H9 (cell line): Measurements from ENCODE around the gene ATG13. TPM values are rescaled to one million over a fixed set of nuclear protein-coding genes. Genes with fewer than 3 reads are reported as not detected.

Source experiments
- DNase-seq: peaks from one replicate; pipeline ENCODE4 v3.0.0-alpha.2; 2017
- H2AFZ ChIP-seq: one replicate; pipeline ENCODE4 v1.6.1; 2013; ENCODE audit warnings: mild to moderate bottlenecking, low read length, control low read depth, moderate library complexity
- H2AK5ac ChIP-seq: 2 replicates; pipeline ENCODE4 v1.6.1; 2013; ENCODE audit warnings: low read length, control low read depth, mixed read lengths; ENCODE audit not compliant: insufficient read length
- H2BK120ac ChIP-seq: one replicate; pipeline ENCODE4 v1.6.1; 2013; ENCODE audit warnings: low read depth, mild to moderate bottlenecking, low read length, control low read depth, inconsistent platforms; ENCODE audit not compliant: poor library complexity, severe bottlenecking
- H2BK12ac ChIP-seq: 2 replicates; pipeline ENCODE4 v1.6.1; 2013; ENCODE audit warnings: low read length, control low read depth, mixed read lengths, low read depth; ENCODE audit not compliant: insufficient read length
- H2BK15ac ChIP-seq: 2 replicates; pipeline ENCODE4 v1.6.1; 2013; ENCODE audit warnings: low read depth, low read length, control low read depth
- H2BK20ac ChIP-seq: one replicate; pipeline ENCODE4 v1.6.1; 2013; ENCODE audit warnings: low read depth, mild to moderate bottlenecking, low read length, control low read depth, inconsistent platforms; ENCODE audit not compliant: poor library complexity, severe bottlenecking
- H2BK5ac ChIP-seq: 2 replicates; pipeline ENCODE4 v1.6.1; 2013; ENCODE audit warnings: low read length, control low read depth, mixed read lengths; ENCODE audit not compliant: insufficient read length
- H3K14ac ChIP-seq: 2 replicates; pipeline ENCODE4 v1.6.1; 2013; ENCODE audit warnings: low read length, control low read depth; ENCODE audit not compliant: insufficient read depth
- H3K18ac ChIP-seq: 2 replicates; pipeline ENCODE4 v1.6.1; 2013; ENCODE audit warnings: low read depth, mild to moderate bottlenecking, mixed read lengths, low read length, control low read depth; ENCODE audit not compliant: insufficient read length
- H3K23ac ChIP-seq: 2 replicates; pipeline ENCODE4 v1.6.1; 2013; ENCODE audit warnings: low read length, control low read depth, mixed read lengths, low read depth; ENCODE audit not compliant: insufficient read length
- H3K23me2 ChIP-seq: 2 replicates; pipeline ENCODE4 v1.6.1; 2013; ENCODE audit warnings: low read depth, mild to moderate bottlenecking, mixed read lengths, low read length, control low read depth; ENCODE audit not compliant: insufficient read length, poor library complexity, severe bottlenecking
- H3K27ac ChIP-seq: 2 replicates; pipeline ENCODE4 v1.5.1; 2013; ENCODE audit warnings: low read length, control low read depth, mixed read lengths, low read depth; ENCODE audit not compliant: insufficient read length
- H3K27me3 ChIP-seq: 2 replicates; pipeline ENCODE4 v1.6.1; 2013; ENCODE audit warnings: low read length, control low read depth, inconsistent platforms; ENCODE audit not compliant: insufficient read depth
- H3K4ac ChIP-seq: 2 replicates; pipeline ENCODE4 v1.6.1; 2013; ENCODE audit warnings: low read depth, mild to moderate bottlenecking, control low read depth, inconsistent platforms, low read length, moderate library complexity
- H3K4me1 ChIP-seq: 2 replicates; pipeline ENCODE4 v1.6.1; 2013; ENCODE audit warnings: low read length, control low read depth, inconsistent platforms; ENCODE audit not compliant: insufficient read depth
- H3K4me2 ChIP-seq: 2 replicates; pipeline ENCODE4 v1.6.1; 2013; ENCODE audit warnings: low read length, control low read depth, mixed read lengths; ENCODE audit not compliant: insufficient read length, insufficient read depth
- H3K56ac ChIP-seq: 2 replicates; pipeline ENCODE4 v1.6.1; 2013; ENCODE audit warnings: low read depth, mild to moderate bottlenecking, mixed read lengths, low read length, control low read depth; ENCODE audit not compliant: insufficient read length
- H3K79me1 ChIP-seq: 2 replicates; pipeline ENCODE4 v1.6.1; 2013; ENCODE audit warnings: low read depth, mild to moderate bottlenecking, moderate library complexity, low read length, control low read depth, inconsistent platforms; ENCODE audit not compliant: insufficient read depth, poor library complexity, severe bottlenecking
- H3K79me2 ChIP-seq: 2 replicates; pipeline ENCODE4 v1.6.1; 2013; ENCODE audit warnings: low read length, control low read depth, inconsistent platforms; ENCODE audit not compliant: insufficient read depth
- H3K9ac ChIP-seq: 2 replicates; pipeline ENCODE4 v1.6.1; 2013; ENCODE audit warnings: low read length, control low read depth, mixed read lengths; ENCODE audit not compliant: insufficient read length; ENCODE audit errors: extremely low read depth
- H3K9me3 ChIP-seq: one replicate; pipeline ENCODE4 v1.6.1; 2013; ENCODE audit warnings: low read depth, low read length, inconsistent platforms; ENCODE audit not compliant: control insufficient read depth
- H3T11ph ChIP-seq: one replicate; pipeline ENCODE4 v1.6.1; 2013; ENCODE audit warnings: mild to moderate bottlenecking, low read length, control low read depth, inconsistent platforms
- H4K20me1 ChIP-seq: one replicate; pipeline ENCODE4 v1.6.1; 2013; ENCODE audit not compliant: control insufficient read depth, insufficient read length, insufficient read depth
- H4K5ac ChIP-seq: 2 replicates; pipeline ENCODE4 v1.6.1; 2013; ENCODE audit warnings: low read depth, mild to moderate bottlenecking, mixed read lengths, low read length, control low read depth; ENCODE audit not compliant: insufficient read length
- H4K8ac ChIP-seq: replicated peaks from 2 replicates; pipeline ENCODE4 v1.6.1; 2013; ENCODE audit warnings: low read length, control low read depth, mixed read lengths, low read depth; ENCODE audit not compliant: insufficient read length
- H4K91ac ChIP-seq: 2 replicates; pipeline ENCODE4 v1.6.1; 2013; ENCODE audit warnings: low read depth, mild to moderate bottlenecking, moderate library complexity, mixed read lengths, low read length, control low read depth; ENCODE audit not compliant: insufficient read length
- H3K27ac Mint-ChIP-seq, 3 experiments: 2 replicates in 2 of 3; 3 replicates in 1 of 3; pipeline ENCODE4 v1.8.0; 2020 to 2021; ENCODE audit warnings: mixed read lengths in 3 of 3, mild to moderate bottlenecking in 1 of 3, moderate library complexity in 1 of 3
- H3K27me3 Mint-ChIP-seq: 2 replicates; pipeline ENCODE4 v1.8.0; 2021; ENCODE audit warnings: low read depth, mild to moderate bottlenecking, moderate library complexity, mixed read lengths
- H3K36me3 Mint-ChIP-seq, 3 experiments: 2 replicates in 2 of 3; 3 replicates in 1 of 3; pipeline ENCODE4 v1.8.0; 2020 to 2021; ENCODE audit warnings: low read depth in 3 of 3, mixed read lengths in 3 of 3; ENCODE audit not compliant: insufficient read depth in 1 of 3
- H3K4me1 Mint-ChIP-seq, 2 experiments: 2 replicates each; pipeline ENCODE4 v1.8.0; 2020; ENCODE audit warnings: mixed read lengths in 2 of 2
- H3K4me3 Mint-ChIP-seq, 2 experiments: 2 replicates in 1 of 2; 3 replicates in 1 of 2; pipeline ENCODE4 v1.8.0; 2020 to 2021; ENCODE audit warnings: mild to moderate bottlenecking in 2 of 2, mixed read lengths in 2 of 2, moderate library complexity in 1 of 2
- H3K9me3 Mint-ChIP-seq, 2 experiments: 2 replicates in 1 of 2; 3 replicates in 1 of 2; pipeline ENCODE4 v1.8.0; 2020; ENCODE audit warnings: mild to moderate bottlenecking in 2 of 2, mixed read lengths in 2 of 2, moderate library complexity in 1 of 2
- CTCF ChIP-seq: fragments of 200-600 bp; sonication (generic); conservative IDR thresholded peaks from 3 replicates; pipeline ENCODE4 v1.8.0; 2021; ENCODE audit warnings: antibody characterized with exemption, mild to moderate bottlenecking
- WGBS: extraction: QIAGEN DNeasy Blood & Tissue Kit; methylation state at CpG from one replicate; pipeline ENCODE4 v1.1.7; 2013; ENCODE audit warnings: missing lambda C conversion rate, low lambda C conversion rate, mixed read lengths; ENCODE audit not compliant: insufficient read length; ENCODE audit errors: extremely low coverage; 5-methylcytosine and 5-hydroxymethylcytosine counted together
- total RNA-seq: library from RNA; stranded (reverse); gene quantifications from 2 replicates; pipeline ENCODE4 v1.2.1, GENCODE V29; 2021

Gene ATG13
- total RNA-seq, 1 experiment from 2014 or later, result 79.1 TPM

- DNase-seq, result no peak
- Mint-ChIP-seq H3K36me3 (peaks cover 0 to 2% (median 0%) of the 10 kb centered on the region in 3 experiments; a peak in 1 of 7 replicates), H3K27ac (no peak overlapping the region; a peak in 1 of 7 replicates), H3K4me3 (no peak overlapping the region), H3K9me3 (no peaks in the 10 kb centered on the region), H3K4me1 (peaks cover 12 to 13% of the 10 kb centered on the region in 2 experiments), H3K27me3 (no peaks in the 10 kb centered on the region)
- Histone ChIP-seq H3K14ac (no peak overlapping the region), H2AFZ (no peak overlapping the region), H4K20me1 (no peaks in the 10 kb centered on the region), H3T11ph (no peak overlapping the region), H2BK15ac (no peak overlapping the region), H2AK5ac (no peak overlapping the region), H3K9me3 (no peaks in the 10 kb centered on the region), H3K23ac (no peak overlapping the region), H3K4ac (no peak overlapping the region), H3K56ac (no peak overlapping the region), H3K27ac (no peak overlapping the region), H4K5ac (no peak overlapping the region), H3K79me1 (no peaks in the 10 kb centered on the region), H4K91ac (no peak overlapping the region), H2BK20ac (no peak overlapping the region), H3K4me2 (no peak overlapping the region), H2BK5ac (no peak overlapping the region), H3K27me3 (no peaks in the 10 kb centered on the region), H3K18ac (no peak overlapping the region), H4K8ac (no peak overlapping the region), H3K23me2 (peaks cover 5% of the 10 kb centered on the region), H2BK12ac (no peak overlapping the region), H3K9ac (no peak overlapping the region), H3K4me1 (no peaks in the 10 kb centered on the region), H2BK120ac (no peak overlapping the region), H3K79me2 (peaks cover 6% of the 10 kb centered on the region; the same call in 1 of the 2 replicates)
- WGBS, result no CpG with 5 or more reads among the region's 6 CpGs
- TF ChIP-seq CTCF, result no peak
These were observed 19.6 kb upstream of the ATG13 start for GRCh38 chr11:46597609-46598219.
